HG03025 (cell line): ENCODE data around the gene GAS7.
"Not testable (repeated sequence)": the region's sequence is repeated elsewhere in the genome, so short reads cannot be mapped to it uniquely, and the experiment has no call there.

ENCODE experiments used
- ATAC-seq: cut with Tn5 transposase; IDR thresholded peaks from one replicate; pipeline ENCODE4 v1.9.1; 2021; ENCODE audit warnings: mild to moderate bottlenecking, moderate library complexity; ENCODE audit not compliant: unreplicated experiment, low FRiP score

Gene GAS7

DNA sequence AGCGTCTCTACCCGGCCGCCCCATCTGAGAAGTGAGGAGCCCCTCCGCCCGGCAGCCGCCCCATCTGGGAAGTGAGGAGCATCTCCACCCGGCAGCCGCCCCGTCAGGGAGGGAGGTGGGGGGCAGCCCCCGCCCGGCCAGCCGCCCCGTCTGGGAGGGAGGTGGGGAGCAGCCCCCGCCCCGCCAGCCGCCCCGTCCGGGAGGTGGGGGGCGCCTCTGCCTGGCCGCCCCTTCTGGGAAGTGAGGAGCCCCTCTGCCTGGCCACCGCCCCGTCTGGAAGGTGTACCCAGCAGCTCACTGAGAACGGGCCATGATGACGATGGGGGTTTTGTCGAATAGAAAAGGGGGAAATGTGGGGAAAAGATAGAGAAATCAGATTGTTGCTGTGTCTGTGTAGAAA is 140.9 kb downstream of the GAS7 start:
- not testable (repeated sequence) for ATAC-seq

GRCh38 chr17:10055262-10055975 is 143.0 kb downstream of the GAS7 start:
- no peak for ATAC-seq

DNA sequence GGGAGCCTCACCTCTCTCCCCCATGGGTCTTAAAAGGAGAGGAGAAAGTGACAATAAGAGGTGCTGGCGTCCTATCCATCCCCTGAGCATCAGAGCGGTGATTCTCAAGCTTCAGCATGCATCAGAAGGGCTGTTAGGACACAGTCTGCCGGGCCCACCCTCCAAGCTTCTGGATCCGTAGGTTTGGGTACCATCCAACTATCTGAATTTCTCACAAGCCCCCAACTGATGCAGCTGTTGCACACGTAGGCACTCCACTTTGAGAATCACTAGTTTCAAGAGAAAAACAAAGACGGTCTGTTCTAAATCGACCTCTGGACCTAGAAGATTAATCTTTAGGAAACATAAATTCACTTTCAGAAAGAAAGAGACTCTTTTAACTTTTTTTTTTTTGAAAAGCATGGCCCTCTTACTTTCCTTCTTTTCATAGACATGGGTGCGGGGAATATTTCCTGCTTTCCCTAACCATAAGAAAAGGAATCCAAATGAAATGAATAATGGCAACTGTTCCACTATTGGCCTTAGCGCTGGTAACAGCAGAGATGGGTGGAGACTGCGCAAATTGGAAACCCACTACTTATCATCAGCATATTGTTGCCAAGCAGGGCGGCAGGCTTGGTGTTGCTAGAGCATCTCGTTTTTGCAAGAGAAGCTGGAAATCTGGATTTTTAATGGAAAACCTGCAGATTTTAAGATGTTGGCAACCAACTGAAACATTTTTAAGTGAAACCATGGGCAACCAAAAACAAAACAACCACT is 144.4 kb downstream of the GAS7 start:
- ATAC-seq, result no peak

DNA sequence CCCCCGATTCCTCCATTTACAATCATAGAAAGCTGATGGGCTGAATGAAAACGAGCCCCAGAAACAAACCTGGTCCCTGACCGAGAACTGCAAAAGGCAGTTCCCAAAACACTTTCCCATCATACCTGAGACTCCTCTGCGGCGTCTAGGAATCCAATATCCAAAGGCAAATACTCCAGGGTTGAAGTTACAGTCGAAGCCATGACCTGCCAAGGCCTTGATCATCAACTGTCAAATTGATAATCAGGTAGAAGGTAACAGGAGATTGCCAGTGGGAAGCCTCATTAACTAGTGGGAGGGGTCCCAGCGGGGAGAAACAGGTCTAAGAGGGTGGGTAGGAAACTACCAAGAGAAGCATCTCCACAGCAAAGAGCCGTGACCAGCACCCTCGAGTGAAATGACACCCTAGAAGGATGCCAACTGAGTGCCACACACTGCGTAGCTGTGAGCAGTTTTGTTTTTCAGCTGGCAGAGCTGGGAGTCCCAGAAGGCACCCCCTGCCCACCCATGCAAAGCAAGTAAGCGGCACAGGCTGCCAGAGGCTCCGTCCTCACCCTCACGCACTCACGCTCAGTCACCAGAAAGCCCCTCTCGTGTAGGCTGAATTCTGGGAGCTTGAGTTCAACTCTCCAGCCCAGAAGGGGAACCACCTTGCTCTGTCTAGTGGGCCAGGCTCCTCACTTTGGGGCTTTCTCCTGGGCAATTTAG is 146.1 kb downstream of the GAS7 start:
- ATAC-seq, result no peak

GRCh38 chr17:10051112-10051511 is 147.3 kb downstream of the GAS7 start:
- ATAC-seq, result no peak

- ATAC-seq, result peak; percentile 48
Observed at GRCh38 chr17:10050597-10051101, 147.8 kb downstream of the GAS7 start.

DNA sequence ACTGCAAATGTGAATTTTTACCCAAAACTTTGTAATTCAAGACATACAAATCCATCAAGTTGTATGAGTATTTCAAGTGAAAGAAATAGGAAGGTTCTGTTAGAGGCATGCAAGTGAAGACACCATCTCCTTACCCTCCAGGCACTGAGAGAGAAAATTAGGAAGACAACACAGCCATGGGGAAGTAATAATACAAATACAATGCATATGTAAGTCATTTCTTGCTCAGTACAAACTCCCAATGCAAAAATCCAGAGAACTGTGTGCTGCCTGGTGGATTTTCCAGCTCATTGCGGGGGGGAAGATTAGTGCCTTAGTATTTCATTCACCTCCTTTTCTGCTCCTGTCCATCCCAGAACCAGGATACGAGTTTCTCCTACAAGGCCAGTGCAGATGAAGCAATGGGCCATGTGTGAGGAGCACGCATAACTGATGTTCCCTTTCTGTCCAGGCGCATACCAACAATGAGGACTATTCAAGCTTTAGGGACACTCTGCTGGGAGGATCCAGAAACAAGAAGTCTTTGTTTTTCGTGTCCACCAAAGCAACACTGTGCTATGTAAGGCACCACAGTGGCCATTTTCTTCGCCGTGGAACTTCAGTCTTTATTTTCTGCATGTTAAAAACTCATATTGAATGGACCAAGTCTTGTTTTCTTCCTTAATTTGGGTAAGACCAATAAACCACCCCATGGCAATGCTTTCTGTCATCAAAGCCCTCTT is 149.6 kb downstream of the GAS7 start:
- ATAC-seq, result no peak

DNA sequence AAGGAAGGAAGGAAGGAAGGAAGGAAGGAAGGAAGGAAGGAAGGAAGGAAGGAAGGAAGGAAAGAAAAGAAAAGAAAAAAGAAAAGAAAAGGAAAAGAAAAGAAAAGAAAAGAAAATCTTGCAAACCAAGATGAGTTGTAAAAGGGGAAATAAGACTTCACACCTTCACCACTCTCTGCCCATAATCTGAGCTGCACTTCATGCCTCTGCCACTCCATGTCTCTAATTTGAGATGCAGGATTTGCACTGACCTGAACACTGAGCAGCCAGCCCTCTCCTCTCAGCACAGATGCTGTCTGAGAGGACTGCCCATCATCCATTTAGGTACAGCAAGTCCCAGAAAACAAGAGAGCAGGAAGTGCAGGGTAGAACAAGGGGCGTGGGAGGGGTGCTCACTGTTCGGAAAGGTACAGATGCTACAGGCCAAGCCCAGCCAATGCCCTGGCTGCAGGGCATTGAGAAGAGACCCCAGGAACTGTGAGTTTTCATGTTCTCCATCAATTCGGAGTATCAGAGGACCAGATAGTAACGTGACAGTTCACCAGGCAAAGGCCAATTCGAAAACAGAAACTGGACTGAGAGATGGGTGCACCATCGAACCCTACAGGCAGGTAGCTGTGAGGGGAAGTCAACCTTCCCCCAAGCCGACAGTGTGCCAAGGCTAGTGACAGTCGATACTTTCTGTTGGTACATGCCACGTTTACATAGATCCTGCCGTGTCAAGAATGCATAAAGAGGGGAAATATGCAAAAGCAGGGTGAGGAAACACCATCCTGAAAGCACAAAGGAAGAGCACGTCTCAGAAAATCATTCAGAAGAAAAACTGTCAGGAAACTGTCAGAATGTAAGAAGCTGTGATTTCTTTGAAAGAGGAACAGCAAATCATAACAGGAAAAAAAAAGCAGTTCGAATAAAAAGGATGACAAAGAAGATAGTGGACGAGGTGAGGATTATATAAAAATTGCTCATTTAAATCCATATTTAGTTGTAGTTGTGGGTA is 151.3 kb downstream of the GAS7 start:
- no peak for ATAC-seq

DNA sequence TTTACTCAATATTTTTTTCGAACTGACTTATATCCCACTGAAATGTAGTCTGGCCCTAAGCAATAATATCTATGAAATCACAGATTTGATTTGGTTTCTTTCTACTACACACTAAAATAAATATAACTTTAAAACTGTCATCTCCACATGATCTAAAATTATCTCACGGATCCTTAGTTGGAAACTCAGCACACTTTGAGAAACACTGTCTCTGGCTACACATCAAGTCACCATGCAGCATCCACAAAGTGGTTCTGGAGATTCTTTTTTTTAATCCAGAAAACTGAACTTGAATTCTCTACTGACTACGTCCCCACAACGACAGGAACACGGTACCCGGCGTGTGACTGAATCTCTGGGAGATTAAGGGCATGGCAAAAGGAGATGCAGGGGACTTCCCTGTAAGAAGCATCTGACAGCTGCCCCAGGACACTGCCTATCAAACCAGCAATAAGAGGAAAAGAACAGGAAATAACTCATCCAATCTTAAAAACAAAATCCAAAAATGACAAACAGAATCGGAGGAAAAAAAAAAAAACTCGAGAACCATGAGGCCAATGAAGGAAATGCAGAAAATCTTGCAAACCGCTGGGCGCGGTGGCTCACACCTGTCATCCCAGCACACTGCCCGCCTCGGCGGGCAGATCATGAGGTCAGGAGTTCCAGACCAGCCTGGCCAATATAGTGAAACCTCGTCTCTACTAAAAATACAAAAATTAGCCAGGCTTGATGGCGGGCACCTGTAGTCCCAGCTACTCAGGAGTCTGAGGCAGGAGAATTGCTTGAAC is 152.3 kb downstream of the GAS7 start:
- no peak for ATAC-seq

DNA sequence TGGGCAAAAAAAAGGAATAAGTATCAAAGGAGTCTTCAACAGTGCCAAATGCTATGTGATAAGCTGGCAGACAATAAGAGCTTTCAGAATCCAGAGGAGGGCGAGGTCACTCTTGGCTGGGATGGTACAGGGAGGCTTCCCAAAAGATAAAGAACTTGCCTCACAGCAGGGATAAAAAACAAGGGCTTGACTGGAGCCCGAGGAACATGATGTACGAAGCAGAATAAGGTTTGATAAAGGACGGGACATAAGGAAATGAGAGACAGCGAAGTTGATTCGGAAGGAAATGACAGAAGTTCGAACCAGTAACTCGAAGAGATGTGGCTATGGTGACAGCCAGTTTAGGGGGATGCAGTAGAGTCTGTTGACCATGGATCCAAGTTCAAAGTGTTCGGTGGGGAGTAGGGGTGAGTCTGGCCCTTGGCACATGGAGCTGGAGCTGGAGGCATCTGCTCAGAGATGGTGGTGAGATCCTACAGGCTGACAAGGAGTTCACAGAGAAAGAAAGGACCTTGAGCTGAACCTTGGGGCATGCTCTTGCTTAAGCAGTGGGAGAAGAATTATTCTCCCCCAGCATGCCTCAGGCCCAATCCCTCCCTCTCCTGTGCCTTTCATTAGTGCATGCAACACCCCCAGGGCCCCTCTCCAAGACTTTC is 155.7 kb downstream of the GAS7 start:
- no peak for ATAC-seq

- ATAC-seq, result no peak
Observed at GRCh38 chr17:10041916-10042588, 156.4 kb downstream of the GAS7 start.

DNA sequence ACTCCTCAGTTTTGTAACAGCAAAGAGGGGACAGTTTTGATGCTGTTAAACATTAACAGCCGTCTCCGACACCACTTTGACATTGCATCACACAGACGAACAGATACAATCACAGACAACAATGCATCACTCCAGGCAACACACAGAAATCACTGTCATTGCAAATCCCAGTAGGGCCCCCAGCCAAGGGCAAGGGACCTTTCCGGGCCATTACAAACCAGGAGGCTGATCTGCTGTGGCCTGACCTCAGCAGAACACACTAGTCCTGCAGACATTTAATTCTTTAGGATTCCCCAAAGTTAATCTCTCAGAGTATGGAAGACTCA is 157.2 kb downstream of the GAS7 start:
- ATAC-seq, result no peak

- ATAC-seq, result no peak
Observed at GRCh38 chr17:10036511-10037061, 161.8 kb downstream of the GAS7 start.

DNA sequence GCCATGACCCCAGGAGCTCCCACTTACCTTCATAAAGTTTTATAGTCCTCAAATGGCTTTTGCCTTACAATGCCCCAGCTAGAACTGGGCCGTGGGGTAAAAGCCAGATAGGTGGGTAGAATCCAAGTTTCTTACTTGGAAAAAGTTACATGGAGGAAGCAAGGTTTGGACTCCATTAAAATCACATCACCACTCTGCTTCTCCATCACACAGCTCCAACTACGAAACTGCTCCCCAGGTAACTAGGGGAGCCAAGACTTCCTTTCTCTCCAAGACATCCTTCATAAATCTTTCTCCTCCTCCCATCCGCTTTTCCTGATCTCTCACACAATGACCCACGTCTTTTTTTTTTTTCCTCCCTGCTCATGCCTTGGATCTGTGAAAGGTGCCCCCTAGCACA is 162.5 kb downstream of the GAS7 start:
- no peak for ATAC-seq

- ATAC-seq, result no peak
Observed at GRCh38 chr17:10034719-10035475, 163.5 kb downstream of the GAS7 start.

- no peak for ATAC-seq
Observed at GRCh38 chr17:10033959-10034358, 164.4 kb downstream of the GAS7 start.

DNA sequence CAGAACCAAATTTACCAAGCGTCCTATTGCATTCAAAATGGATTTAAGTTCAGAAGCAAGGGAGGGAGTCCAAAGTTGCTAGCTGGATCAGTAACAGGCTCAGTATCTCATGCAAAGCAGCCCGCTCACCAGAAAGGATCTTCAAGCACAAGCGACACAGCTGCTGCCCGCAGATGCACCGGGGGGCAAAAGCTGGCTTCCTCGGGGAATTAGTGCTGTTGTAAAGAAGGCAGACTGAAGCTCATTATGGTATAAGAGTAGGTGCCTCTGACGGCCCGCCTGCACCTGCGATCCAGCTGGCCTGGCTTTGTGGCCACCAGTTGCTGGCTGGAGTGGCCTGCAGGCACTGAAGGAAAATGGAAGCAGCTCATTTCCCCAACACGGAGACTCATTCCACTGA is 165.0 kb downstream of the GAS7 start:
- no peak for ATAC-seq
